ENCODE measurements around the gene ZNF483. TPM values are rescaled to one million over a fixed set of nuclear protein-coding genes. Genes with fewer than 3 reads are reported as not detected.

Gene ZNF483
- total and polyA plus RNA-seq, 2 of the 4 experiments (the other 2 are of a cell fraction) = 0.10 to 0.90 TPM

- ChIA-PET CTCF (interaction anchor here (0.7 kb wide), 1 partner anchor 1062 kb away, joined by 3 read pairs; no protein-coding TSS in a partner anchor), POLR2A (ENCODE audit: unreplicated experiment) (no interaction called here)
- Histone ChIP-seq H2BK5ac (ENCODE audit: low read depth, low read length, poor library complexity, severe bottlenecking) (no peak overlapping the region), H3K9me1 (ENCODE audit: insufficient read depth, low read length) (no peaks in the 10 kb centered on the region), H3K18ac (ENCODE audit: low read depth, low read length) (no peak overlapping the region), H3K14ac (replicated peaks; ENCODE audit: low read depth, low read length) (no peak overlapping the region), H3K4me2 (ENCODE audit: low read depth, low read length) (no peak overlapping the region), H2AK5ac (ENCODE audit: low read depth, low read length) (no peak overlapping the region), H3K9me3 (ENCODE audit: control insufficient read depth, insufficient read depth, low read length) (no peaks in the 10 kb centered on the region), H2AK9ac (replicated peaks; ENCODE audit: low read depth, low read length, poor library complexity) (no peak overlapping the region), H2AFZ (replicated peaks; ENCODE audit: low read length, poor library complexity) (no peak overlapping the region), H2BK20ac (ENCODE audit: low read depth, low read length) (no peak overlapping the region), H4K91ac (ENCODE audit: insufficient read depth, low read depth, low read length) (no peak overlapping the region), H2BK15ac (ENCODE audit: low read depth, low read length) (no peak overlapping the region), H4K8ac (ENCODE audit: low read depth in 2 of 2, low read length in 2 of 2) (no peak overlapping the region), H3K9ac (ENCODE audit: low read depth, low read length) (no peak overlapping the region), H3K27ac (ENCODE audit: insufficient read depth, low read length) (no peak overlapping the region), H4K20me1 (ENCODE audit: insufficient read depth, low read length) (no peaks in the 10 kb centered on the region), H3K79me1 (ENCODE audit: low read depth in 1 of 2, low read length in 2 of 2) (no peaks in the 10 kb centered on the region), H3K4me1 (ENCODE audit: control insufficient read depth, insufficient read depth, low read length) (peaks cover 2% of the 10 kb centered on the region; the same call in 1 of the 2 replicates), H3K56ac (ENCODE audit: extremely low read depth, insufficient read depth, low read length) (no peak overlapping the region), H3K4ac (ENCODE audit: low read depth, low read length) (no peak overlapping the region), H3K23ac (ENCODE audit: low read depth, low read length) (no peak overlapping the region), H3K27me3 (ENCODE audit: control insufficient read depth, insufficient read depth, low read length) (no peaks in the 10 kb centered on the region; the same call in 1 of the 2 replicates), H3K4me3 (ENCODE audit: insufficient read depth, low read depth, low read length) (no peak overlapping the region), H2BK120ac (ENCODE audit: low read depth, low read length) (no peak overlapping the region), H4K5ac (ENCODE audit: low read depth, low read length) (no peak overlapping the region), H3K36me3 (ENCODE audit: control insufficient read depth, insufficient read depth, low read length) (no peaks in the 10 kb centered on the region)
- BruUV-seq (replicated peaks) = no TSS peak
- ATAC-seq (ENCODE audit: low read depth) = no peak; the same call in 1 of the 2 replicates
- in situ Hi-C loops (cut with MboI; ENCODE audit: low sequenced_read_pairs) = no loop called here
- no CpG with 5 or more reads among the region's 6 CpGs for WGBS, 2 experiments (ENCODE audit: extremely low coverage in 2 of 2, insufficient read length in 1 of 2)
- intact Hi-C loops (cut with micrococcal nuclease) = no loop called here
- dilution Hi-C loops (cut with HindIII; ENCODE audit: low sequenced_read_pairs, unreplicated experiment) = no loop called here
- no peak for DNase-seq
- TF ChIP-seq BHLHE40 (IDR thresholded peaks at IDR 0.05; ENCODE audit: low read depth, low read length) (no peak), NFE2L2 (IDR thresholded peaks at IDR 0.05; ENCODE audit: low read depth, low read length) (no peak), RAD21 (IDR thresholded peaks at IDR 0.05; ENCODE audit: low read length) (no peak), POLR2A (IDR thresholded peaks at IDR 0.05; ENCODE audit: low read depth, low read length) (no peak), CHD1 (IDR thresholded peaks at IDR 0.05; ENCODE audit: low read depth, low read length) (no peak), MAFK (IDR thresholded peaks at IDR 0.05; ENCODE audit: low read depth, low read length) (no peak), USF2 (IDR thresholded peaks at IDR 0.05; ENCODE audit: low read depth, low read length) (no peak), SMC3 (IDR thresholded peaks at IDR 0.05; ENCODE audit: low read depth, low read length) (no peak), FOS (IDR thresholded peaks at IDR 0.05; ENCODE audit: low read depth, low read length) (no peak), MAZ (IDR thresholded peaks at IDR 0.05; ENCODE audit: borderline replicate concordance, low read depth, low read length) (no peak), RCOR1 (IDR thresholded peaks at IDR 0.05; ENCODE audit: insufficient replicate concordance, low read length) (no peak), MXI1 (IDR thresholded peaks at IDR 0.05; ENCODE audit: borderline replicate concordance, low read depth, low read length) (no peak), ELK1 (IDR thresholded peaks at IDR 0.05; ENCODE audit: borderline replicate concordance, low read depth, low read length) (no peak), RFX5 (IDR thresholded peaks at IDR 0.05; ENCODE audit: low read depth, low read length) (no peak), CEBPB (IDR thresholded peaks at IDR 0.05; ENCODE audit: low read depth, low read length) (no peak)
- TF ChIP-seq, protein P1, sequence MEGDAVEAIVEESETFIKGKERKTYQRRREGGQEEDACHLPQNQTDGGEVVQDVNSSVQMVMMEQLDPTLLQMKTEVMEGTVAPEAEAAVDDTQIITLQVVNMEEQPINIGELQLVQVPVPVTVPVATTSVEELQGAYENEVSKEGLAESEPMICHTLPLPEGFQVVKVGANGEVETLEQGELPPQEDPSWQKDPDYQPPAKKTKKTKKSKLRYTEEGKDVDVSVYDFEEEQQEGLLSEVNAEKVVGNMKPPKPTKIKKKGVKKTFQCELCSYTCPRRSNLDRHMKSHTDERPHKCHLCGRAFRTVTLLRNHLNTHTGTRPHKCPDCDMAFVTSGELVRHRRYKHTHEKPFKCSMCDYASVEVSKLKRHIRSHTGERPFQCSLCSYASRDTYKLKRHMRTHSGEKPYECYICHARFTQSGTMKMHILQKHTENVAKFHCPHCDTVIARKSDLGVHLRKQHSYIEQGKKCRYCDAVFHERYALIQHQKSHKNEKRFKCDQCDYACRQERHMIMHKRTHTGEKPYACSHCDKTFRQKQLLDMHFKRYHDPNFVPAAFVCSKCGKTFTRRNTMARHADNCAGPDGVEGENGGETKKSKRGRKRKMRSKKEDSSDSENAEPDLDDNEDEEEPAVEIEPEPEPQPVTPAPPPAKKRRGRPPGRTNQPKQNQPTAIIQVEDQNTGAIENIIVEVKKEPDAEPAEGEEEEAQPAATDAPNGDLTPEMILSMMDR (conservative IDR thresholded peaks at IDR 0.05; ENCODE audit: low read depth, low read length) = no peak
Measured at GRCh38 chr9:111501648-111502047, 23.3 kb upstream of the ZNF483 start.

Data from IMR-90 (cell line).